ENCODE results near the gene CADPS2.

Gene CADPS2

DNA sequence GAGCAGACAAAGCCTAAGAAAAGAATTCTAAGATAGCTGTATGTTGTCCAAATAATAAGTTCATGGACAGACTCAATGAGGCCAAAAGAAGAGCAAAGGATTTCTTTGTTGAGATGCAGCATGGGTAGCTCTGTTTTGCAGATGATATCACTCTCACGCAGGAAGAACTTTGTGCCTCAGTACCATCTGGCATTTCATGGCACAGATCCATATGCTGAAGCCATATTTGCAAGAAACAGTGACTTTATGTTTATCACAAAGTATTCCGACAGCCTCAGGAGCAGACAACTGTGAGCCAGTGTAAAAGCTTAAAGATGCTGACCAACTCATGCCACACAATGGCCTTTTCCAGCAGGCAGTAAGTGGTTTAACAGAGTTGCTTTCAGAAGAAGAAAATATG is 138.1 kb downstream of the CADPS2 start:
- H3K9me3 ChIP-seq (ENCODE audit: low read length), result no peaks in the 10 kb centered on the region
- no peaks in the 10 kb centered on the region for H3K79me2 ChIP-seq (ENCODE audit: insufficient read depth, low read length)
- no peaks in the 10 kb centered on the region for H3K9me2 ChIP-seq (ENCODE audit: low read depth, low read length)
- no peak overlapping the region for H3K4me2 ChIP-seq (ENCODE audit: low read length)
- H3K9ac ChIP-seq (ENCODE audit: low read length), result no peak overlapping the region
- H4K20me1 ChIP-seq (ENCODE audit: insufficient read depth, low read length), result no peaks in the 10 kb centered on the region
- TF ChIP-seq, protein P1, sequence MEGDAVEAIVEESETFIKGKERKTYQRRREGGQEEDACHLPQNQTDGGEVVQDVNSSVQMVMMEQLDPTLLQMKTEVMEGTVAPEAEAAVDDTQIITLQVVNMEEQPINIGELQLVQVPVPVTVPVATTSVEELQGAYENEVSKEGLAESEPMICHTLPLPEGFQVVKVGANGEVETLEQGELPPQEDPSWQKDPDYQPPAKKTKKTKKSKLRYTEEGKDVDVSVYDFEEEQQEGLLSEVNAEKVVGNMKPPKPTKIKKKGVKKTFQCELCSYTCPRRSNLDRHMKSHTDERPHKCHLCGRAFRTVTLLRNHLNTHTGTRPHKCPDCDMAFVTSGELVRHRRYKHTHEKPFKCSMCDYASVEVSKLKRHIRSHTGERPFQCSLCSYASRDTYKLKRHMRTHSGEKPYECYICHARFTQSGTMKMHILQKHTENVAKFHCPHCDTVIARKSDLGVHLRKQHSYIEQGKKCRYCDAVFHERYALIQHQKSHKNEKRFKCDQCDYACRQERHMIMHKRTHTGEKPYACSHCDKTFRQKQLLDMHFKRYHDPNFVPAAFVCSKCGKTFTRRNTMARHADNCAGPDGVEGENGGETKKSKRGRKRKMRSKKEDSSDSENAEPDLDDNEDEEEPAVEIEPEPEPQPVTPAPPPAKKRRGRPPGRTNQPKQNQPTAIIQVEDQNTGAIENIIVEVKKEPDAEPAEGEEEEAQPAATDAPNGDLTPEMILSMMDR (IDR thresholded peaks at IDR 0.05; ENCODE audit: low read length), result no peak
- no peak for TF ChIP-seq EZH2 (IDR thresholded peaks at IDR 0.05; ENCODE audit: borderline replicate concordance, low read length)
- H3K27ac ChIP-seq (ENCODE audit: low read depth, low read length, poor library complexity, severe bottlenecking), result no peak overlapping the region
- no peak overlapping the region for H2AFZ ChIP-seq (ENCODE audit: low read length)
- no peak overlapping the region for H3K4me3 ChIP-seq (ENCODE audit: low read depth, low read length, poor library complexity, severe bottlenecking)
- no peaks in the 10 kb centered on the region for H3K36me3 ChIP-seq (ENCODE audit: insufficient read depth, low read length)
- no peaks in the 10 kb centered on the region for H3F3A ChIP-seq (ENCODE audit: insufficient read depth, low read length)
- no peaks in the 10 kb centered on the region for H3K27me3 ChIP-seq (ENCODE audit: insufficient read depth, low read length)
- H3K4me1 ChIP-seq (ENCODE audit: insufficient read depth, low read length, severe bottlenecking), result no peaks in the 10 kb centered on the region

DNA sequence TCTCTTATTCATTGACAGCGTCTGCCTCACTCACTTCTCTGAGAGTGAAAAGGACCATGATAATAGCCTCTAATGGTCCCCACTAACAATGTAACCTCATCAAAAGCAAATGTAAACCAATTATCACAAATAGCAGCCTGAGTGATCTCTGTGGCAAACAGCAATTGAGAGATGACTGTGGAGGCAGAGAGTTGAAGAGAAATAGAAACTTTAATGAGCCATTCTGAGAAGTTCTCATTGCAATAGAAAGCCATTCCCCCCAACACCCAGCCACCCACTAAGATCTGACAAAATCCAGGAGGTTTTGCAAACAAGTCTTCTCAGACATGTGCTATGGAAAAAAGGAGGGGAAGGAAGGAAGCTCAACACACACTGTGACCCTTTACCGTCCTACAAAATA is 139.3 kb downstream of the CADPS2 start:
- Histone ChIP-seq H3K27ac (ENCODE audit: low read depth, low read length, poor library complexity, severe bottlenecking) (no peak overlapping the region), H3F3A (ENCODE audit: insufficient read depth, low read length) (no peaks in the 10 kb centered on the region), H3K9me3 (ENCODE audit: low read length) (no peaks in the 10 kb centered on the region), H3K36me3 (ENCODE audit: insufficient read depth, low read length) (no peaks in the 10 kb centered on the region), H3K4me3 (ENCODE audit: low read depth, low read length, poor library complexity, severe bottlenecking) (no peak overlapping the region), H3K4me2 (ENCODE audit: low read length) (no peak overlapping the region), H2AFZ (ENCODE audit: low read length) (no peak overlapping the region), H3K9me2 (ENCODE audit: low read depth, low read length) (no peaks in the 10 kb centered on the region), H3K79me2 (ENCODE audit: insufficient read depth, low read length) (no peaks in the 10 kb centered on the region), H3K27me3 (ENCODE audit: insufficient read depth, low read length) (no peaks in the 10 kb centered on the region), H3K9ac (ENCODE audit: low read length) (no peak overlapping the region), H3K4me1 (ENCODE audit: insufficient read depth, low read length, severe bottlenecking) (no peaks in the 10 kb centered on the region), H4K20me1 (ENCODE audit: insufficient read depth, low read length) (no peaks in the 10 kb centered on the region)
- TF ChIP-seq, protein P1 (IDR thresholded peaks at IDR 0.05; ENCODE audit: low read length), result no peak
- no peak for TF ChIP-seq EZH2 (IDR thresholded peaks at IDR 0.05; ENCODE audit: borderline replicate concordance, low read length)

DNA sequence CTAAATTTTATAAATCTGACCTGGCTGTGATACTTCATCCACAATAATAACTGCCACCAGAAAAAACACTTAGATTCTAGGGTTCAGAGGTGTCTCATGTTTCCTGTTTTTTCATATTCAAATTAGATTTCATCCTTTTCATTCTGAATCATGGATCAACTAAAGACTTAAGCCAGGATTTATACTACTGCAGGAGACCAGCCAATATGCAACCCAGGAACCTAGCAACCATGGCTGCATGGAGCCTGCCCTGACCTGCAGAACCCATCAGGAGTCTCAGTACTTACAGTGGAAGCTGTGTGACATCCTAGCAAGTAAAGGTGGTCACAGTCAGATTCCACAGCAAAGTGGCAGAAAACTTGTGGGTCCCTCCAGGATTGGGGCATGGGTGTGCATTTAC is 143.0 kb downstream of the CADPS2 start:
- Histone ChIP-seq H4K20me1 (ENCODE audit: insufficient read depth, low read length) (no peaks in the 10 kb centered on the region), H3K27me3 (ENCODE audit: insufficient read depth, low read length) (no peaks in the 10 kb centered on the region), H3K36me3 (ENCODE audit: insufficient read depth, low read length) (no peaks in the 10 kb centered on the region), H3K79me2 (ENCODE audit: insufficient read depth, low read length) (no peaks in the 10 kb centered on the region), H3K4me3 (ENCODE audit: low read depth, low read length, poor library complexity, severe bottlenecking) (no peak overlapping the region), H3K4me1 (ENCODE audit: insufficient read depth, low read length, severe bottlenecking) (no peaks in the 10 kb centered on the region), H3K9me3 (ENCODE audit: low read length) (no peaks in the 10 kb centered on the region), H3K27ac (ENCODE audit: low read depth, low read length, poor library complexity, severe bottlenecking) (no peak overlapping the region), H2AFZ (ENCODE audit: low read length) (no peak overlapping the region), H3F3A (ENCODE audit: insufficient read depth, low read length) (no peaks in the 10 kb centered on the region), H3K9ac (ENCODE audit: low read length) (no peak overlapping the region), H3K9me2 (ENCODE audit: low read depth, low read length) (no peaks in the 10 kb centered on the region), H3K4me2 (ENCODE audit: low read length) (no peak overlapping the region)
- TF ChIP-seq EZH2 (IDR thresholded peaks at IDR 0.05; ENCODE audit: borderline replicate concordance, low read length), result no peak
- TF ChIP-seq, protein P1 (IDR thresholded peaks at IDR 0.05; ENCODE audit: low read length), result no peak
